H9 (cell line): ENCODE measurements around the gene C4orf17. TPM values are rescaled to one million over a fixed set of nuclear protein-coding genes. Genes with fewer than 3 reads are reported as not detected.

Source experiments
- DNase-seq: peaks from one replicate; pipeline ENCODE4 v3.0.0-alpha.2; 2017
- H2AFZ ChIP-seq: one replicate; pipeline ENCODE4 v1.6.1; 2013; ENCODE audit warnings: mild to moderate bottlenecking, low read length, control low read depth, moderate library complexity
- H2AK5ac ChIP-seq: 2 replicates; pipeline ENCODE4 v1.6.1; 2013; ENCODE audit warnings: low read length, control low read depth, mixed read lengths; ENCODE audit not compliant: insufficient read length
- H2BK120ac ChIP-seq: one replicate; pipeline ENCODE4 v1.6.1; 2013; ENCODE audit warnings: low read depth, mild to moderate bottlenecking, low read length, control low read depth, inconsistent platforms; ENCODE audit not compliant: poor library complexity, severe bottlenecking
- H2BK12ac ChIP-seq: 2 replicates; pipeline ENCODE4 v1.6.1; 2013; ENCODE audit warnings: low read length, control low read depth, mixed read lengths, low read depth; ENCODE audit not compliant: insufficient read length
- H2BK15ac ChIP-seq: 2 replicates; pipeline ENCODE4 v1.6.1; 2013; ENCODE audit warnings: low read depth, low read length, control low read depth
- H2BK20ac ChIP-seq: one replicate; pipeline ENCODE4 v1.6.1; 2013; ENCODE audit warnings: low read depth, mild to moderate bottlenecking, low read length, control low read depth, inconsistent platforms; ENCODE audit not compliant: poor library complexity, severe bottlenecking
- H2BK5ac ChIP-seq: 2 replicates; pipeline ENCODE4 v1.6.1; 2013; ENCODE audit warnings: low read length, control low read depth, mixed read lengths; ENCODE audit not compliant: insufficient read length
- H3K14ac ChIP-seq: 2 replicates; pipeline ENCODE4 v1.6.1; 2013; ENCODE audit warnings: low read length, control low read depth; ENCODE audit not compliant: insufficient read depth
- H3K18ac ChIP-seq: 2 replicates; pipeline ENCODE4 v1.6.1; 2013; ENCODE audit warnings: low read depth, mild to moderate bottlenecking, mixed read lengths, low read length, control low read depth; ENCODE audit not compliant: insufficient read length
- H3K23ac ChIP-seq: 2 replicates; pipeline ENCODE4 v1.6.1; 2013; ENCODE audit warnings: low read length, control low read depth, mixed read lengths, low read depth; ENCODE audit not compliant: insufficient read length
- H3K23me2 ChIP-seq: 2 replicates; pipeline ENCODE4 v1.6.1; 2013; ENCODE audit warnings: low read depth, mild to moderate bottlenecking, mixed read lengths, low read length, control low read depth; ENCODE audit not compliant: insufficient read length, poor library complexity, severe bottlenecking
- H3K27ac ChIP-seq: 2 replicates; pipeline ENCODE4 v1.5.1; 2013; ENCODE audit warnings: low read length, control low read depth, mixed read lengths, low read depth; ENCODE audit not compliant: insufficient read length
- H3K27me3 ChIP-seq: 2 replicates; pipeline ENCODE4 v1.6.1; 2013; ENCODE audit warnings: low read length, control low read depth, inconsistent platforms; ENCODE audit not compliant: insufficient read depth
- H3K4ac ChIP-seq: 2 replicates; pipeline ENCODE4 v1.6.1; 2013; ENCODE audit warnings: low read depth, mild to moderate bottlenecking, control low read depth, inconsistent platforms, low read length, moderate library complexity
- H3K4me1 ChIP-seq: 2 replicates; pipeline ENCODE4 v1.6.1; 2013; ENCODE audit warnings: low read length, control low read depth, inconsistent platforms; ENCODE audit not compliant: insufficient read depth
- H3K4me2 ChIP-seq: 2 replicates; pipeline ENCODE4 v1.6.1; 2013; ENCODE audit warnings: low read length, control low read depth, mixed read lengths; ENCODE audit not compliant: insufficient read length, insufficient read depth
- H3K56ac ChIP-seq: 2 replicates; pipeline ENCODE4 v1.6.1; 2013; ENCODE audit warnings: low read depth, mild to moderate bottlenecking, mixed read lengths, low read length, control low read depth; ENCODE audit not compliant: insufficient read length
- H3K79me1 ChIP-seq: 2 replicates; pipeline ENCODE4 v1.6.1; 2013; ENCODE audit warnings: low read depth, mild to moderate bottlenecking, moderate library complexity, low read length, control low read depth, inconsistent platforms; ENCODE audit not compliant: insufficient read depth, poor library complexity, severe bottlenecking
- H3K79me2 ChIP-seq: 2 replicates; pipeline ENCODE4 v1.6.1; 2013; ENCODE audit warnings: low read length, control low read depth, inconsistent platforms; ENCODE audit not compliant: insufficient read depth
- H3K9ac ChIP-seq: 2 replicates; pipeline ENCODE4 v1.6.1; 2013; ENCODE audit warnings: low read length, control low read depth, mixed read lengths; ENCODE audit not compliant: insufficient read length; ENCODE audit errors: extremely low read depth
- H3K9me3 ChIP-seq: one replicate; pipeline ENCODE4 v1.6.1; 2013; ENCODE audit warnings: low read depth, low read length, inconsistent platforms; ENCODE audit not compliant: control insufficient read depth
- H3T11ph ChIP-seq: one replicate; pipeline ENCODE4 v1.6.1; 2013; ENCODE audit warnings: mild to moderate bottlenecking, low read length, control low read depth, inconsistent platforms
- H4K20me1 ChIP-seq: one replicate; pipeline ENCODE4 v1.6.1; 2013; ENCODE audit not compliant: control insufficient read depth, insufficient read length, insufficient read depth
- H4K5ac ChIP-seq: 2 replicates; pipeline ENCODE4 v1.6.1; 2013; ENCODE audit warnings: low read depth, mild to moderate bottlenecking, mixed read lengths, low read length, control low read depth; ENCODE audit not compliant: insufficient read length
- H4K8ac ChIP-seq: replicated peaks from 2 replicates; pipeline ENCODE4 v1.6.1; 2013; ENCODE audit warnings: low read length, control low read depth, mixed read lengths, low read depth; ENCODE audit not compliant: insufficient read length
- H4K91ac ChIP-seq: 2 replicates; pipeline ENCODE4 v1.6.1; 2013; ENCODE audit warnings: low read depth, mild to moderate bottlenecking, moderate library complexity, mixed read lengths, low read length, control low read depth; ENCODE audit not compliant: insufficient read length
- H3K27ac Mint-ChIP-seq, 3 experiments: 2 replicates in 2 of 3; 3 replicates in 1 of 3; pipeline ENCODE4 v1.8.0; 2020 to 2021; ENCODE audit warnings: mixed read lengths in 3 of 3, mild to moderate bottlenecking in 1 of 3, moderate library complexity in 1 of 3
- H3K27me3 Mint-ChIP-seq: 2 replicates; pipeline ENCODE4 v1.8.0; 2021; ENCODE audit warnings: low read depth, mild to moderate bottlenecking, moderate library complexity, mixed read lengths
- H3K36me3 Mint-ChIP-seq, 3 experiments: 2 replicates in 2 of 3; 3 replicates in 1 of 3; pipeline ENCODE4 v1.8.0; 2020 to 2021; ENCODE audit warnings: low read depth in 3 of 3, mixed read lengths in 3 of 3; ENCODE audit not compliant: insufficient read depth in 1 of 3
- H3K4me1 Mint-ChIP-seq, 2 experiments: 2 replicates each; pipeline ENCODE4 v1.8.0; 2020; ENCODE audit warnings: mixed read lengths in 2 of 2
- H3K4me3 Mint-ChIP-seq, 2 experiments: 2 replicates in 1 of 2; 3 replicates in 1 of 2; pipeline ENCODE4 v1.8.0; 2020 to 2021; ENCODE audit warnings: mild to moderate bottlenecking in 2 of 2, mixed read lengths in 2 of 2, moderate library complexity in 1 of 2
- H3K9me3 Mint-ChIP-seq, 2 experiments: 2 replicates in 1 of 2; 3 replicates in 1 of 2; pipeline ENCODE4 v1.8.0; 2020; ENCODE audit warnings: mild to moderate bottlenecking in 2 of 2, mixed read lengths in 2 of 2, moderate library complexity in 1 of 2
- WGBS: extraction: QIAGEN DNeasy Blood & Tissue Kit; methylation state at CpG from one replicate; pipeline ENCODE4 v1.1.7; 2013; ENCODE audit warnings: missing lambda C conversion rate, low lambda C conversion rate, mixed read lengths; ENCODE audit not compliant: insufficient read length; ENCODE audit errors: extremely low coverage; 5-methylcytosine and 5-hydroxymethylcytosine counted together
- total RNA-seq: library from RNA; stranded (reverse); gene quantifications from 2 replicates; pipeline ENCODE4 v1.2.1, GENCODE V29; 2021
- TF ChIP-seq, protein P1 (sequence below): fragments of 200-600 bp; sonication (generic); conservative IDR thresholded peaks from 3 replicates; pipeline ENCODE4 v1.8.0; 2021; ENCODE audit warnings: antibody characterized with exemption, mild to moderate bottlenecking

The C4orf17 gene
- total RNA-seq, 1 experiment from 2014 or later, result not detected

DNA sequence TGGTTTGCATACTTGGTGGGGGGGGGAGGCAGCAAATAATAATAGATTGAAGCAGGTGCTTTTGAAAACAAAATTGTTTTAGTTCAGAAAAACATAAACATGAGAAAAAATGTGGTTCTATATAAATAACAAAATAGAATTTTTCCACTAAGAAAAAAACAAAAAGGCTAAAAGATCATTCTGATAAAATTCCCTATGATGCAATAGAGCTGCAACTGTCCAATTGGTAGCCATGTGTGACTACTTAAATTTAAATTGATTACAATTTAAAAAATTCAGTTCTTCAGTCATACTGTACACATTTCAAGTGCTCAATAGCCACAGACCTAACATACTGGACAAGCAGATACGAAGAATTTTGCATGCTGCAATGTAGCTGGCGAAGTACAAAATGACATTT lies 42.1 kb downstream of the C4orf17 start:
- WGBS, result no CpG with 5 or more reads among the region's 2 CpGs
- H2BK20ac ChIP-seq, result no peak overlapping the region
- no peak overlapping the region for H2BK5ac ChIP-seq
- no peak overlapping the region for H2BK12ac ChIP-seq
- no peaks in the 10 kb centered on the region for H3K27me3 Mint-ChIP-seq
- H3K23me2 ChIP-seq, result no peaks in the 10 kb centered on the region
- H3T11ph ChIP-seq, result no peak overlapping the region
- no peak overlapping the region for H3K56ac ChIP-seq
- H3K4me3 Mint-ChIP-seq, result no peak overlapping the region
- H4K8ac ChIP-seq, result no peak overlapping the region
- no peak overlapping the region for H2AK5ac ChIP-seq
- no peaks in the 10 kb centered on the region for H3K79me2 ChIP-seq
- H3K14ac ChIP-seq, result no peak overlapping the region
- no peaks in the 10 kb centered on the region for H3K4me1 ChIP-seq
- no peak overlapping the region for H2BK15ac ChIP-seq
- DNase-seq, result no peak
- H3K9me3 Mint-ChIP-seq, result no peaks in the 10 kb centered on the region
- no peak overlapping the region for H2BK120ac ChIP-seq
- H3K23ac ChIP-seq, result no peak overlapping the region
- no peak overlapping the region for H4K5ac ChIP-seq
- no peak overlapping the region for H3K27ac Mint-ChIP-seq
- TF ChIP-seq, protein P1, sequence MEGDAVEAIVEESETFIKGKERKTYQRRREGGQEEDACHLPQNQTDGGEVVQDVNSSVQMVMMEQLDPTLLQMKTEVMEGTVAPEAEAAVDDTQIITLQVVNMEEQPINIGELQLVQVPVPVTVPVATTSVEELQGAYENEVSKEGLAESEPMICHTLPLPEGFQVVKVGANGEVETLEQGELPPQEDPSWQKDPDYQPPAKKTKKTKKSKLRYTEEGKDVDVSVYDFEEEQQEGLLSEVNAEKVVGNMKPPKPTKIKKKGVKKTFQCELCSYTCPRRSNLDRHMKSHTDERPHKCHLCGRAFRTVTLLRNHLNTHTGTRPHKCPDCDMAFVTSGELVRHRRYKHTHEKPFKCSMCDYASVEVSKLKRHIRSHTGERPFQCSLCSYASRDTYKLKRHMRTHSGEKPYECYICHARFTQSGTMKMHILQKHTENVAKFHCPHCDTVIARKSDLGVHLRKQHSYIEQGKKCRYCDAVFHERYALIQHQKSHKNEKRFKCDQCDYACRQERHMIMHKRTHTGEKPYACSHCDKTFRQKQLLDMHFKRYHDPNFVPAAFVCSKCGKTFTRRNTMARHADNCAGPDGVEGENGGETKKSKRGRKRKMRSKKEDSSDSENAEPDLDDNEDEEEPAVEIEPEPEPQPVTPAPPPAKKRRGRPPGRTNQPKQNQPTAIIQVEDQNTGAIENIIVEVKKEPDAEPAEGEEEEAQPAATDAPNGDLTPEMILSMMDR, result no peak
- H3K4me2 ChIP-seq, result no peak overlapping the region
- no peak overlapping the region for H3K27ac ChIP-seq
- no peaks in the 10 kb centered on the region for H3K79me1 ChIP-seq
- H3K9ac ChIP-seq, result no peak overlapping the region
- H3K9me3 ChIP-seq, result no peaks in the 10 kb centered on the region
- peaks cover 0 to 5% of the 10 kb centered on the region in 2 experiments; a peak in 2 of 4 replicates for H3K4me1 Mint-ChIP-seq
- H2AFZ ChIP-seq, result no peak overlapping the region
- no peaks in the 10 kb centered on the region for H4K20me1 ChIP-seq
- no peaks in the 10 kb centered on the region for H3K36me3 Mint-ChIP-seq
- H3K27me3 ChIP-seq, result no peaks in the 10 kb centered on the region
- no peak overlapping the region for H4K91ac ChIP-seq
- no peak overlapping the region for H3K18ac ChIP-seq
- no peak overlapping the region for H3K4ac ChIP-seq
